NCI-H748 treated with DMSO at 0.1 percent for 48 hours (cell line): ENCODE results near the gene DBI.
"Not testable (repeated sequence)": the region's sequence is repeated elsewhere in the genome, so short reads cannot be mapped to it uniquely, and the experiment has no call there.

Source experiments
- DNase-seq: peaks from one replicate; lab custom pipeline; 2025; lab: John Stamatoyannopoulos, UW

The DBI gene

DNA sequence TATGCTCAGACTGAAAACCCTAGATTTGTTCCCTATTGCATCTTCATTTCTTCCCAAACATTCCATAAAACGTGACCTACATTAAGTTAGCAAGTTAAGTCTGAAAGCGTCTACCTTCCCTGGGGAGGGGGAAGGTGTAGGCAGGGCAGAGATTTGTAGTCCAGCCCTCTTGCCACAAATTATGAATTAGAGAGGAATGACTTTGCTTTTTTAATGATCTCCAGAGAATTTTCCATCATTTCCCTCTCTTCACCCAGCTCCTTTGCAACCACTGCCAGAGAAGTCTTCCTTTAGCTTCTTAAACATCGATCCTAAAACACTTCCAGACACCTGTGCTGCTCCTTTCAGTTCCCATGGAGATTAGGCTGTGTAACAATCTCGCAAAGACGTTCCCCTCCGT is 1.3 kb upstream of the DBI start:
- no peak for DNase-seq

DNA sequence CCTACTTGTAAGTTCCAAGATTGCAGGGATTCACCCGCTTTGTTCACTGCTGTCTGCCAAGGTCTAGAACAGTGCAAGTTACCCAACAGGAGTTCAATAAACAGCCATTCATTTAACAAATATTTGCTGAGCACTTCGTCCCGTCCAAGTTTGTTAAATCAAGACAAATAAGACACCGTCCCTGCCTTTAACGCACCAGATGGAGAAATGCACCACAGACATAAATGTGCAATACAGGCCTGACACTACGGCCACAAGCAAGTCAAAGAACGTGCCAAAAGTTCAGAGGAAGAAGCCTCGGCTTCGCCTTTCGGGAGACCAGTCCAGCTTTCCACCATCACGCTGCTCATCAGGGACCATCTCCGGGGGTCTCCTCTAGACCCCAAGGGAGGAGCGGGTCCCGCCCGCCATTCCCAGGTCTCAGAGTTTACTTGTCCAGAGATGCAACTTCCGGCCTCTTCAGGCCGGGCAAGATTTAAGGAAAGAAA is 572 bp upstream of the DBI start:
- no peak for DNase-seq

DNA sequence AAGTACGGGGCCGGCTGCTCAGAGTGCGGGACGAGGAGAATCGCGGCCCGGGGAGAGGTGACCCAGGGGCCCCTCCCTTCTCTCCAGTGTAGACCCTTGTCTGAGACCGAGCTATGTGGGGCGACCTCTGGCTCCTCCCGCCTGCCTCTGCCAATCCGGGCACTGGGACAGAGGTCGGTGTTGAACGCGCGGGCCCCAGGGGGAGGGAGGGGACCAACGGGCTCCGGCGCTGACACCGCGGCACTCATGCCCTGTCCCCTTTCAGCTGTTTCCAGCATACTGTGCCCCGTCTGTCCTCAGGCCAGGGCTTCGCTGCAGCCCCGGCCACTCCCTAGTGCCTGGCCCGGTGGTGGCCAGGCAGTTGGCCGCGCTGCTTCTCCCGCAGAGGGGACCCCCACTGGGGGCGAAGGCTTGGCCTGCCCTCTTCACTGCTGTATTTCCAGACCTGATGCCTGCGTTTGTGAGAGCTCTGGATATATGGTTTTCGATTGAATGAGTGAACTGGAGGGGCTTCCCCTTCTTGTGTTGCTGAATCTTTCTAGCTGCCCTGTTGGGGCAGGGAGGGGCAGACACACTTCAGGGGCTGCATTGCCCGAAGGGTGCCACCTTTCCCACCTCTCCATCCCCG is 809 bp downstream of the DBI start:
- no peak for DNase-seq

- DNase-seq: no peak
Observed at GRCh38 chr2:119369845-119370244, 3.1 kb downstream of the DBI start.

GRCh38 chr2:119371111-119371510 is 4.3 kb downstream of the DBI start:
- DNase-seq: no peak

DNA sequence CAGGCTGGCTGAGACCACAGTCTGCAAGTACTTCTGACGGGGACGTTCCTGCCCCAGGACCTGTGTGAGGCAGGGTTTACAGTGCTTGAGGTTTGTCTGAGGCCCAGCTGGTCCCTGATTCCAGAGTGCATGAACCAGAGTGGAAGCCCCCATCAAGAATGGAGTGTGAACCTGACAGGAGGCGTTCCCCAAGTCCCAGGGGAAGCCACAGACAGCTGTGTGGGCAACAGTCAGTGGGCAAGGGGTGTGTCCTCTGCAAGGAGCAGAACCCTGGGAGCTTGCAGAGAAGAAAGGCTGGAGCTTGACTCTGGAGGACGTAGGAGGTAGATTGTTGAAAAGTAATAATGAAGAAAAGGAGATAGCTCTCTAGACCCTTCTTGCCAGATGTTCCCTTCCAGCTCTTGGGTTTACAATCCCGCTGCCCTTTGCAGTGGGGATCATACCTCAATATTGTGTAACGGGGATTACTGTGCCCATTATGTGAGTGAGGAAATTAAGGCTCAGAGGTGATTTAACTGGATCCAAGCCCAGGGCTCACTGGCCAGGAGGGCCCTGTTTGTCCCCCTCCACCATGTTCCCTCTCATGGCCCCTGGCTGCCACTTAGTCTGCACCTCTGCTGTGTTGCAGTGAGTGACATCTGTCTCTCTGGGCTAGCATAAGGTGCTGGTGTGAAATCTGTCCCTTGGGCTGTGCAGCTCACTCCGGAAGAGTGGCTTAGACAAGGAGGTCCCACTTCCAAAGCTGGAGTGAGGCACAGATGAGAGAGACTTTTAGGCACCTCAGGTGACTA is 6.2 kb downstream of the DBI start:
- DNase-seq: no peak

GRCh38 chr2:119373907-119374745 is 7.3 kb downstream of the DBI start:
- DNase-seq: not testable (repeated sequence)

DNA sequence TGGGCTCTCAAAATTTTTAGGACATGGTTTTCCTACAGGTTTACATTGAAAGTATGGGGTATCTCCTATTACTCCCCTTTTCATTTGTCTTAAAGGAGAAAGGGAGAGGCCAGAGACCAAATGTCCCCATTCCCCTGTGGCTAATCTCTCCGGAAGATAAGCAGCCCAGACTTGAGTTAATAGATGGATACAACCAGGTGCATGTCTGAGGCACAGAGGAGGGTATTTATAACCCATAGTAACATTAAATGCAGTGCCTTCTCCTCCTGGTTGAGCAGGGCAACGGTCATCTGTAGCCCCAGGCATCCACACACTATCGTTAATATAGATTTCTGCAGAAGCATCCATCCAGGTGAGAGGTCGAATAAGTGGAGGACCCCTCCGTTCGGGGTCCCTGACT is 9.6 kb downstream of the DBI start:
- DNase-seq: not testable (repeated sequence)

GRCh38 chr2:119376810-119377209 is 10.0 kb downstream of the DBI start:
- DNase-seq: no peak

GRCh38 chr2:119377294-119377992 is 10.7 kb downstream of the DBI start:
- no peak for DNase-seq

- no peak for DNase-seq
Observed at GRCh38 chr2:119377993-119378345, 11.2 kb downstream of the DBI start.

DNA sequence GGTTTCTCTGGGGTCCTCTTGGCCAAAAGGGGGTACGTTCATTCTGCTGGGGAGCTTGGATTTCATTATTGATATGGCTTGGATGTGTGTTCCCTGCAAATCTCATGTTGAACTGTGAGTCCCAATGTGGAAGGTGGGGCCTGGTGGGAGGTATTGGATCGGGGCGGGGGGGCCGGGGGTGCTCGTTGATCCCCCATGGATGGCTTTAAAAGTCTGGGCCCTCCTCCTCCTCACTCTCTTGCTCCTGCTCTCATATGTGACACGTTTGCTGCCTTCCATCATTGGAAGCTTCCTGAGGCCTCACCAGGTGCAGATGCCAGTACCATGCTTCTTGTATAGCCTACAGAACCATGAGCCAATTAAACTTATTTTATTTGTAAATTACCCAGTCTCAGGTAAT is 11.8 kb downstream of the DBI start:
- DNase-seq: no peak

GRCh38 chr2:119383410-119384140 is 16.8 kb downstream of the DBI start:
- no peak for DNase-seq

DNA sequence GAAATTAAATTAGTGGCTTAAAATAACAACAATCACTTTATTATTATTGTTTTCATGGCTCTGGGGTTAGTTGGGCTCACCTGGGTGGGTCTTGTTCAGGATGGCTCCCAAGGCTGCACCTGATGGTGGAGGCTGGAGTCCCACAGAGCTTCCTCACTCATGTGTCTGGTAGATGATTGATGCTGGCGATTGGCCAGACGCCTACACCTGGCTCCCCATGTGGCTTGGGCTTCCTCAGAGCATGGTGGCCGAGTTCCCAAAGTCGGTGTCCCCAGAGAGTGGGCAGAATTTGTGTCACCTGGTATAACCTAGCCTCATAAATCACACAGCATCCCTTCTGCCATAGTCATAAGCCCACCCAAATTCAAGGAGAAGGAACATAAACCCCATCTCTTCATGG is 18.2 kb downstream of the DBI start:
- DNase-seq: no peak

DNA sequence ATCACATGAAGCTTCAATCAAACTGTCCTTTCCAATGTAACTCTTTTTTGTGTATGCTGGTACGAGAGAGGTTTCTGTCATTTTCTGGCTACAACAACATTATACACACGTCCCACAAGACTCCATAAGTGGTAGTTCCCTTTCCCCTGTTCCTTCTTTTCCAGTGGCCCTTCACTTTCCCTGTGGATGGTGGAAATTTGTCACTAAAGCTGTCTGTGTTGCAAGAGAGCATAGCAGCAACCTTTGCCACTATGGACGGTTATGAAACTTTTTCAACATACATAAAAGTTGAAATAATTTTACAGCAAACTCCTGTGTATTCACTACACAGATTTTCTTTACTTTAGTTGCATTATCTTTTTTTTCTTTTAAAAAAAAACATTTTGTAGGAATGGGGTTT is 18.7 kb downstream of the DBI start:
- no peak for DNase-seq

GRCh38 chr2:119387381-119388129 is 20.8 kb downstream of the DBI start:
- DNase-seq: no peak

DNA sequence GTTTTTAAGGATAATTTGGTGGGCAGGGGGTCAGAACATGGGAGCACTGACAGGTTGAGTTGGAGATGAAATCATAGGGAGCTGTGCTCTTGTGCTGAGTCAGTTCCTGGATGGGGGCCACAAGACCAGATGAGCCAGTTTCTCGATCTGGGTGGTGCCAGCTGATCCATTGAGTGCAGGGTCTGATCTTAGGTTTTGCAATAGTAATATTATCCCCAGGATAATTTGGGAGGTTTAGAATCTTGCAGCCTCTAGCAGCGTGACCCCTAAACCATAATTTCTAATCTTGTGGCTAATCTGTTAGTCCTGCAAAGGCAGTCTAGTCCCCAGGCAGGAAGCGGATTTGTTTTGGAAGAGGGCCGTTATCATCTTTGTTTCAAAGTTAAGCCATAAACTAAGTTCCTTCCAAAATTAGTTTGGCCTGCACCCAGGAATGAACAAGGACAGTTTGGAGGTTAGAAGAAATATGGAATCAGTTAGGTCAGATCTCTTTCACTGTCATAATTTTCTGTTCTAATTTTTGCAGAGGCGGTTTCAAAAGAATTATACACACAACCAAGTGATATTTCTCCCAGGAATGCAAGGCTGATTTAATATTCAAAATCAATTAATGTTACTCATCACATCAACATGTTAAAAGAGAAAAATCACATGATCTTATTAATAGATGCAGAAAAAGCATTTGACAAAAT is 23.0 kb downstream of the DBI start:
- DNase-seq: no peak

GRCh38 chr2:119393971-119394748 is 27.4 kb downstream of the DBI start:
- DNase-seq: no peak

DNA sequence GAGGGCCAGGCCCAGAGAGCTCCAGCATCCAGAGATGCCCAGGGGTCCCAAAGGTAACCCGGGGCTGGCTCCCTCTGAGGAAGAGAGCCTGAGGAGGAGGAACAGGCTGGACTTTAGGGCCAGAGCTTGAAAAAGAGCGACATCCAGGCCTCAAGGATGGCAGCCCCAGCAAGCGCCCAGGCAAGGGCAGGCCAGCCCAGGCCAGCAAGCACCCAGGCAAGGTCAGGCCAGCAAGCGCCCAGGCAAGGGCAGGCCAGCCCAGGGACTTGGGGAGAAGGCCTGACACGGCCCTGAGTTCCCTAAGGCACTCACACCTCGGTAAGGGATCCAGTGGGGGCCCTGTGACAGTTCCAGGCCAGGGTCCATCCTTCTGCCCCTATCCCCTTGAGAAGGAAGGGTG is 30.4 kb downstream of the DBI start:
- no peak for DNase-seq
